Stomach smooth muscle (tissue), 2 donors: ENCODE results near the gene TMEM178B.

ENCODE experiments used
- H3K27ac ChIP-seq: one replicate; pipeline ENCODE4 v1.7.0; 2013; ENCODE audit warnings: mild to moderate bottlenecking, low read length, inconsistent platforms
- H3K27me3 ChIP-seq, 2 donors: one replicate each; pipeline ENCODE4 v1.7.0; 2013; ENCODE audit warnings: low read length in 2 of 2; ENCODE audit not compliant: insufficient read depth in 2 of 2, control insufficient read depth in 1 of 2
- H3K36me3 ChIP-seq, 2 donors: one replicate each; pipeline ENCODE4 v1.7.0; 2013; ENCODE audit warnings: low read length in 2 of 2; ENCODE audit not compliant: control insufficient read depth in 2 of 2, insufficient read depth in 2 of 2
- H3K4me1 ChIP-seq: one replicate; pipeline ENCODE4 v1.7.0; 2013; ENCODE audit warnings: low read length; ENCODE audit not compliant: control insufficient read depth, insufficient read depth
- H3K4me3 ChIP-seq, 2 donors: one replicate each; pipeline ENCODE4 v1.7.0; 2013; ENCODE audit warnings: low read length in 2 of 2
- H3K9ac ChIP-seq, 2 donors: one replicate each; pipeline ENCODE4 v1.7.0; 2013; ENCODE audit warnings: low read length in 2 of 2, mild to moderate bottlenecking in 1 of 2
- H3K9me3 ChIP-seq, 2 donors: one replicate each; pipeline ENCODE4 v1.7.0; 2013; ENCODE audit warnings: low read length in 2 of 2; ENCODE audit not compliant: control insufficient read depth in 2 of 2
- donor health status: healthy.
- donor health status: Pancreatic carcinoma.

TMEM178B gene

DNA sequence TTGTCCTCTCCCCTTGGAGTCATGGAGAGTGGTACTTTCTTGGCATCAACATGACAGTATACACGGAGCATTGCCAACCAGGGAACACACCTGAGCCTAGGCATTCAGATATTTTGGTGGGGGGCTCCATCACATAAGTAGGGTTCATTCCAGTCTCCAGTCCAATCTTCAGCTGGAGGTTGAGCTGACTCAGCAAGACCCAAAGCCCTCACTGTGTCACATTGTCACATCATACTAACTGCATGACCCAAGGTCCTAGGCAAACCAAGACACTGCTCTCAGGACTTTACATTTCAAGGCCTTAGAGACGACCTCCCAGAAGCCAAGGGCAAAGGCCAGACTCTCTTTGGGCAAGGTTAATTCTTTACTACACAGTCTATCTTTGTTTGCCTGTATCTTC lies 190.1 kb downstream of the TMEM178B start:
- H3K4me3 ChIP-seq = no peak overlapping the region
- no peak overlapping the region for H3K27ac ChIP-seq
- no peaks in the 10 kb centered on the region for H3K36me3 ChIP-seq
- no peaks in the 10 kb centered on the region for H3K4me1 ChIP-seq
- H3K27me3 ChIP-seq = no peaks in the 10 kb centered on the region
- H3K9me3 ChIP-seq = peaks cover 0 to 5% of the 10 kb centered on the region in 2 donors
- no peak overlapping the region for H3K9ac ChIP-seq

DNA sequence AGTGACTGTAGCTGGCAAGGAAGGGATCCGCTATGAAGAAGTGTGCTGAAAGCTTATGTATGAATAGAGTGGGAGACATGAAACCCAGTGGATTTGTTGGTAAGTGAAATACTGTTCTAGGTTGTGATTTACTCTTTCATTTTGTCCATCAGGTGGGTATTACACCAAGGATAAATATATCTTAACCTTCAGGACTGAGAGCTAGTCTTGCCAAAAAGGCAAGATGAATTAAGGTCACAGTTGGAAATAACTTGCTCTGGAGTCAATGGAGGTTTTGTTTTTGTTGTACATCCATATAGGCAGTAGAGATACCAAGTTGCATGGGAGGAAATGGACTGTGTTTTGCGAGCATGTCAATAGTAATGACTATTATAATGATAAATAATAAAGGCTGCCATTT lies 190.6 kb downstream of the TMEM178B start:
- no peak overlapping the region for H3K4me3 ChIP-seq
- H3K36me3 ChIP-seq = no peaks in the 10 kb centered on the region
- H3K9ac ChIP-seq = no peak overlapping the region
- no peaks in the 10 kb centered on the region for H3K27me3 ChIP-seq
- H3K4me1 ChIP-seq = no peaks in the 10 kb centered on the region
- H3K27ac ChIP-seq = no peak overlapping the region
- peaks cover 0 to 4% of the 10 kb centered on the region in 2 donors for H3K9me3 ChIP-seq

DNA sequence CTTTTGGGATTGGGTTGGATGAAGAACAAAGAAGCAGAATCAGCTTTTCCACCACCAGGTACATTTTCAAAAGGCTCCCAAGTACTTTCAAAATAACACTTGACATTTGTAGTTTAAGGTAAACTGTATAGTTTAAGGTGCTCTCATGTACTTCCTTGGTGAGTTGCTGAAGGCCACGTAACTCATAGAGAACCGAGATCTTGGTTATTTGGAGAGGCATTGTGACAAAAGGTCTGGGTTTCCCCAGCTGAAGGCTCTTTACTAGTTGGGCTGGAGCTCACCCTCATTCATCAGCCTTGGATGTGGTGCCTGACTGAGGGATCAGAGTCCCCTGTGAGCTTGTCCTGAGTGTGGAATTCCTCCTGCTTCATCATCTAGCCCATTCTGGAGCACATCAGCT lies 191.8 kb downstream of the TMEM178B start:
- H3K36me3 ChIP-seq = no peaks in the 10 kb centered on the region
- no peak overlapping the region for H3K4me3 ChIP-seq
- H3K9ac ChIP-seq = no peak overlapping the region
- H3K9me3 ChIP-seq = no peaks in the 10 kb centered on the region
- H3K4me1 ChIP-seq = no peaks in the 10 kb centered on the region
- no peaks in the 10 kb centered on the region for H3K27me3 ChIP-seq
- no peak overlapping the region for H3K27ac ChIP-seq

DNA sequence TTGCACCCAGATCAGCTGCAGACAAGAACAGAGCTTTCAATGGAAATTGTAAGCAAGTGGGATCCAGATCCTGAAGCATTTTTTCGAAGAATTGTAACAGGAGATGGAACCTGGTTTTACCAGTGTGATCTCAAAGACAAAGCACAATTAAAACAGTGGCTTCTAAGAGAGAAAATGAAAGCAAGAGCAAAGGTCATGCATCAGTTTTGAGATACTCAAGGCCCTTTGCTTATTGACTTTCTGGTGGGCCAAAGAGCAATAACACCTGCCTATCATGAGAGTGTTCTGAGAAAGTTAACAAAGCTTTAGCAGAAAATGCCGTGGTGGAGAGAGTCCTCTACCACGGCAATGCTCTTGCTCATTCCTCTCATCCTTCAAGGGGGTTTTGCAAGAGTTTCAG lies 194.8 kb downstream of the TMEM178B start:
- Histone ChIP-seq H3K27me3 (no peaks in the 10 kb centered on the region), H3K9ac (no peak overlapping the region), H3K36me3 (no peaks in the 10 kb centered on the region), H3K4me3 (no peak overlapping the region), H3K9me3 (no peaks in the 10 kb centered on the region), H3K27ac (no peak overlapping the region), H3K4me1 (no peaks in the 10 kb centered on the region)

DNA sequence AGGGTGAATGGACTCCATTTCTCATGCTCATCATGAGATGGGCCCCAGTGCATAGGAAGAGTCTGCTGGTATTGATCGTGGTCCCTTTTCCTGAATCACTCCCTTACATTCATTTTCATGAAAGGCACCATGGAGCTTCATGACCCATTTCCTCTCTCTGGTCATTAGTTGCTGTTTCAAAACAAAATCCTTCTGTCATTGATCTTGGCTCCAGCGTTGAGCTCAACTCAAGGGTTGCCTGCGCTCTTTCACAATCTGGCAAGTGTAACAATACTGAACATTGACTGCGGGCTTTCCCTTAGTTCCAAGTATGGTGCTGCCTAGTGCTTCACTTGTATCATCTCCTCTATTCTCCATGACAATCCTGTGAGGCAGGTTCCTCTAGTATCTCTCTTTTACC lies 197.6 kb downstream of the TMEM178B start:
- no peaks in the 10 kb centered on the region for H3K36me3 ChIP-seq
- no peaks in the 10 kb centered on the region for H3K4me1 ChIP-seq
- H3K9me3 ChIP-seq = no peaks in the 10 kb centered on the region
- no peak overlapping the region for H3K4me3 ChIP-seq
- no peaks in the 10 kb centered on the region for H3K27me3 ChIP-seq
- no peak overlapping the region for H3K27ac ChIP-seq
- H3K9ac ChIP-seq = no peak overlapping the region

DNA sequence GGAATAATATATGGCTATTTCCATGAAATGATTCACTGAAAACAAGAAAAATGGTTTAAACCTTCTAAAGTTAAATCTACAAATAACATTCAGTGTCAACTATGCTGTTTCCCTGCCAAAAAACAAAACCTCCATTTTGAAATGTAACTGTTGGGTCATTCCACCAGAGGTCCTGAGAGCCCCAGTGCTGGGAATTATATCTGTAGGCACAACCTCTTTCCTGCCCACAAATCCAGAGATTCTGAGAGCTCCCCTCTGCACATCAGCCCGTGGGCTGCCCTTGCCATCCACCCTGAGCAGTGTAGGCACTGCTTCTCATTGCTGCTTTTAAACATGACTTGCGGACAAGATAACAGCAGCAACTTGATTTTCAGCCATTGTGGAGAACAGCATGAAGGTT lies 198.6 kb downstream of the TMEM178B start:
- no peak overlapping the region for H3K27ac ChIP-seq
- no peaks in the 10 kb centered on the region for H3K4me1 ChIP-seq
- no peaks in the 10 kb centered on the region for H3K9me3 ChIP-seq
- H3K4me3 ChIP-seq = no peak overlapping the region
- no peaks in the 10 kb centered on the region for H3K36me3 ChIP-seq
- no peak overlapping the region for H3K9ac ChIP-seq
- H3K27me3 ChIP-seq = no peaks in the 10 kb centered on the region

DNA sequence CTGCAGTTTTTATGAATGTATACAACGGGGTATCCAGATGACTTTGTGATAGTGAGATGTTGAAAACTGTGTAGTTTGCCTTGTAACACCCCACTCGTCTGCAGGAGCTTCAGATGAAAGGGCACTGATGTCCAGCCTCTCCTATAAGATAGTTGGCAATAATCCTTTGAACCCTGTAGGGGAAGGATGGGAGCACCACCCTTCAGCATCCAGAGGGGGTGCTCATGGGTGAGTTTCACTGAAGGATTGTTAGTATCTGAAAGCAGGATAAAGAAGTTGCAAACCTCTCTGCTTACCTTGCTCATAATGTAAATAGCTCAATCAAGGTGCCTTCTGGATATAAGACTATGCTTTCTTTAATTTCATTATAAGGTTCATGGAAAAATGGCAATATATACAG lies 201.5 kb downstream of the TMEM178B start:
- H3K4me1 ChIP-seq = no peaks in the 10 kb centered on the region

DNA sequence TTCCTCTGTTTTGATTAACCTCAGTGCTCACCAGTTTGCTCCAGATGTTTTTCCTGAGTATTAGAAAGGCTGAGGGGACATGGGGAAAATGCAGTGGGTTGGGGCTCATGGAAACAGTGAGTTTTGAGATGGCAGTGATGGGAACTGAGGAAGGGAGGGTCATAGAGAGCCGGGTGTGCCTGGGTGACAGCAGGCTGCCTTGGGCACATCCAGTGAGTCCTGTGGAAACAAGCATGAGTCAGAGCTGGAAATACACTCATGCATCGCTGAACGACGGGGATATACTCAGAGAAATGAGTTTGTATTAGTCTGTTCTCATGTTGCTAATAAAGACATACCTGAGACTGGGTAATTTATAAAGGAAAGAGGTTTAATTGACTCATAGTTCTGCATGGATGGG lies 202.2 kb downstream of the TMEM178B start:
- H3K4me3 ChIP-seq = no peak overlapping the region
- no peak overlapping the region for H3K9ac ChIP-seq
- no peaks in the 10 kb centered on the region for H3K4me1 ChIP-seq
- no peak overlapping the region for H3K27ac ChIP-seq
- H3K9me3 ChIP-seq = no peaks in the 10 kb centered on the region
- no peaks in the 10 kb centered on the region for H3K36me3 ChIP-seq
- H3K27me3 ChIP-seq = no peaks in the 10 kb centered on the region

More for the DNA sequence above, 201.5 kb downstream of the TMEM178B start:
- Histone ChIP-seq H3K4me3 (no peak overlapping the region), H3K9me3 (no peaks in the 10 kb centered on the region), H3K27me3 (no peaks in the 10 kb centered on the region), H3K36me3 (no peaks in the 10 kb centered on the region), H3K9ac (no peak overlapping the region), H3K27ac (no peak overlapping the region)

DNA sequence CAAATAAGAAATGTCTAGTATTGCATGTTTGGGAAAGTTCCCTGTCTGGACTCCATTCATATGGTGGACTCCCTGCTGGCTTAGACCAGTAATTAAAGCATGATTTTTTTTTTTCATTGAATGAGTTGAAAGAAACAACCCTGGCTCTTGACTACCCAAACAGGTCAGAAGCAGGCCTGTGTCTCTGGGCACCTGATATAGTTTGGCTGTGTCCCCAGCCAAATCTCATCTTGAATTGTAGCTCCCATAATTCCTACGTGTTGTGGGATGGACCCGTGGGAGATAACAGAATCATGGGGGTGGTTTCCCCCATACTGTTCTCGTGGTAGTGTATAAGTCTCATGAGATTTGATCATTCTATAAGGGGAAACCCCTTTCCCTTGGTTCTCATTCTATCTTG lies 206.2 kb downstream of the TMEM178B start:
- no peaks in the 10 kb centered on the region for H3K4me1 ChIP-seq
- no peaks in the 10 kb centered on the region for H3K27me3 ChIP-seq
- no peak overlapping the region for H3K27ac ChIP-seq

DNA sequence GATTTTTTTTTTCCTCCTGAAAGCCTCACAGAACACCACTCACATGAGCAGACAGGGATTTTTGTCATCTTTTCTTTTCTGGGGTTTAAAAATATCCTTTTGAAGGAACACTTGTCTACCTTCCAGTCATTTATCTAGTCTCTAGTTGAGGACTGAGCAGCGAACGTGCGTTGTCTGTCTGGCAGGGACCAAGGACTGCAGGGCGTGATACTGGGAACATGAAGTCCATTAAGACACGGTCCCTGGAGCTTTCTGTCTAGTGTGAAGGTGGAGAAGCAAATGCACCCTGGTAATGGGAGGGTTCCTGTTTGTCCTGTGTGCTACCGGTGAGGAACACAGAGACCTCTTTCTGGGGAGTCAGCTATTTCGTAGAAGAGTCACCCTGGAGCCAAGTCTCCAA lies 207.4 kb downstream of the TMEM178B start:
- H3K4me1 ChIP-seq = no peaks in the 10 kb centered on the region

More for the DNA sequence above, 206.2 kb downstream of the TMEM178B start:
- no peaks in the 10 kb centered on the region for H3K9me3 ChIP-seq
- no peak overlapping the region for H3K9ac ChIP-seq
- H3K4me3 ChIP-seq = no peak overlapping the region
- no peaks in the 10 kb centered on the region for H3K36me3 ChIP-seq

DNA sequence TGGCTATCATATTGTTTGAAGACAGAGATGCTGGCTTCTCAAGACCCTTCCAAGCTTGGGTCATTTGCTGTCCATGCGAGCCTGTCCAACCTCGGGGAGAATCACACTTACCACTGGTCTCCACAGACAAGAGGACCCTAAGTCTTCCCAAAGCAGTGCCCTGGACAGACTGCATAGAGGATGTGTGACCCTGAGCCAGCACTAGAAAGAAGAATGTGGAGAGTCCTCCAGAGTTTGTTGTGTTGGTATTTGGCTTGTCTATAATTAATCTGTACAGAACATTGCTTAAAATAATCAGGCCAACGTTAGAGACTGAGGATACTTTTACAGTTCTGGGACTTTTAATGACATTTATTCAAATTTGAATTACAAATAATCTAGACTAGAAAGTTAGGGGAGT lies 212.7 kb downstream of the TMEM178B start:
- Histone ChIP-seq H3K9ac (no peak overlapping the region), H3K36me3 (no peaks in the 10 kb centered on the region), H3K4me1 (no peaks in the 10 kb centered on the region), H3K4me3 (no peak overlapping the region), H3K27ac (no peak overlapping the region), H3K9me3 (no peaks in the 10 kb centered on the region), H3K27me3 (no peaks in the 10 kb centered on the region)

More for the DNA sequence above, 207.4 kb downstream of the TMEM178B start:
- no peaks in the 10 kb centered on the region for H3K27me3 ChIP-seq
- no peaks in the 10 kb centered on the region for H3K36me3 ChIP-seq
- no peak overlapping the region for H3K9ac ChIP-seq
- no peak overlapping the region for H3K27ac ChIP-seq
- no peaks in the 10 kb centered on the region for H3K9me3 ChIP-seq
- no peak overlapping the region for H3K4me3 ChIP-seq
